HepG2 (cell line): ENCODE results near the gene SELENOW. TPM values are rescaled to one million over a fixed set of nuclear protein-coding genes. Genes with fewer than 3 reads are reported as not detected.

Experiments
- BORCS8-MEF2B ChIP-seq: sonication (generic); formaldehyde crosslinking; IDR thresholded peaks from 2 replicates; pipeline ENCODE4 v1.8.0; 2022; ENCODE audit warnings: mild to moderate bottlenecking, missing genetic modification reagents
- JUND ChIP-seq: sonication (generic); formaldehyde crosslinking; IDR thresholded peaks from 2 replicates; pipeline ENCODE4 v1.8.0; 2022; ENCODE audit warnings: mild to moderate bottlenecking, missing genetic modification reagents
- MBD4 ChIP-seq: IDR thresholded peaks from 2 replicates; pipeline ENCODE4 v1.6.1; 2012; ENCODE audit warnings: low read length, inconsistent platforms, borderline replicate concordance
- PCBP2 ChIP-seq: fragments of 200-400 bp; formaldehyde crosslinking; optimal IDR thresholded peaks from 2 replicates; pipeline ENCODE3; 2018; ENCODE audit warnings: low read length, low read depth; ENCODE audit not compliant: poor library complexity, severe bottlenecking
- POLR2AphosphoS2 ChIP-seq: IDR thresholded peaks from 2 replicates; pipeline ENCODE4 v1.6.1; 2011; ENCODE audit warnings: low read depth, low read length, improper control_type of control experiment
- SUZ12 ChIP-seq: fragments of 150-350 bp; IDR thresholded peaks from 2 replicates; pipeline ENCODE4 v1.6.1; 2014; ENCODE audit warnings: low read depth, low read length
- THYN1 ChIP-seq: sonication (generic); formaldehyde crosslinking; IDR thresholded peaks from 2 replicates; pipeline ENCODE4 v1.8.1; 2023; ENCODE audit warnings: low read depth, mild to moderate bottlenecking, moderate library complexity, missing genetic modification reagents, borderline replicate concordance
- ZBTB34 ChIP-seq: sonication (generic); formaldehyde crosslinking; IDR thresholded peaks from 2 replicates; pipeline ENCODE4 v1.8.0; 2022; ENCODE audit warnings: mild to moderate bottlenecking, missing genetic modification reagents
- ZKSCAN1 ChIP-seq: fragments of 150-350 bp; IDR thresholded peaks from 2 replicates; pipeline ENCODE4 v1.6.1; 2014; ENCODE audit warnings: low read length
- ZNF296 ChIP-seq: sonication (generic); formaldehyde crosslinking; conservative IDR thresholded peaks from 2 replicates; pipeline ENCODE4 v1.5.0; 2020; ENCODE audit warnings: mild to moderate bottlenecking, missing genetic modification reagents
- ZNF333 ChIP-seq: sonication (generic); formaldehyde crosslinking; IDR thresholded peaks from 2 replicates; pipeline ENCODE4 v1.4.0; 2020; ENCODE audit warnings: mild to moderate bottlenecking, missing genetic modification reagents, borderline replicate concordance
- ZNF468 ChIP-seq: sonication (generic); formaldehyde crosslinking; IDR thresholded peaks from 2 replicates; pipeline ENCODE4 v1.8.0; 2022; ENCODE audit warnings: mild to moderate bottlenecking, moderate library complexity, missing genetic modification reagents
- polyA plus RNA-seq, 8 experiments: library from polyadenylated mRNA; depleted of rRNA in 3 of 8; stranded (reverse) in 7 of 8; unstranded in 1 of 8; fragments of >200 nt; fragmentation: Illumina TruSeq in 4 of 8; extraction: Trizol in 4 of 8; gene quantifications; 2 replicates each; pipeline versions ENCODE4 v1.2.1 to v1.2.3, GENCODE V29; 2011 to 2016; ENCODE audit warnings: low read depth in 4 of 8, missing spikeins in 1 of 8, mixed read lengths in 1 of 8; ENCODE audit not compliant: insufficient read depth in 1 of 8
- total RNA-seq, 5 experiments: library from RNA; depleted of rRNA; stranded (reverse); fragments of >200 nt; fragmentation: Illumina TruSeq; extraction: Trizol; gene quantifications; 2 replicates each; pipeline ENCODE4 v1.2.3, GENCODE V29; 2016; ENCODE audit warnings: low read depth in 1 of 5
- TF ChIP-seq, protein P1 (sequence below): sonication (generic); formaldehyde crosslinking; IDR thresholded peaks from 2 replicates; pipeline ENCODE4 v1.4.0; 2020; ENCODE audit warnings: missing genetic modification reagents, borderline replicate concordance
- TF ChIP-seq, protein P2 (sequence below): IDR thresholded peaks from 2 replicates; pipeline ENCODE4 v1.6.1; 2012; ENCODE audit warnings: low read length, improper control_type of control experiment
- TF ChIP-seq, protein P3 (sequence below): sonication (generic); formaldehyde crosslinking; IDR thresholded peaks from 2 replicates; pipeline ENCODE4 v1.4.0; 2020; ENCODE audit warnings: low read depth, mild to moderate bottlenecking, missing genetic modification reagents
- TF ChIP-seq, protein P4 (sequence below): sonication (generic); formaldehyde crosslinking; conservative IDR thresholded peaks from 2 replicates; pipeline ENCODE4 v1.8.0; 2022; ENCODE audit warnings: missing genetic modification reagents

Gene SELENOW
- total and polyA plus RNA-seq, 2 of the 13 experiments (the other 11 are each of a cell fraction or from before 2014, with no cell fraction given), result 50.3 to 64.7 TPM

- TF ChIP-seq, protein P1, sequence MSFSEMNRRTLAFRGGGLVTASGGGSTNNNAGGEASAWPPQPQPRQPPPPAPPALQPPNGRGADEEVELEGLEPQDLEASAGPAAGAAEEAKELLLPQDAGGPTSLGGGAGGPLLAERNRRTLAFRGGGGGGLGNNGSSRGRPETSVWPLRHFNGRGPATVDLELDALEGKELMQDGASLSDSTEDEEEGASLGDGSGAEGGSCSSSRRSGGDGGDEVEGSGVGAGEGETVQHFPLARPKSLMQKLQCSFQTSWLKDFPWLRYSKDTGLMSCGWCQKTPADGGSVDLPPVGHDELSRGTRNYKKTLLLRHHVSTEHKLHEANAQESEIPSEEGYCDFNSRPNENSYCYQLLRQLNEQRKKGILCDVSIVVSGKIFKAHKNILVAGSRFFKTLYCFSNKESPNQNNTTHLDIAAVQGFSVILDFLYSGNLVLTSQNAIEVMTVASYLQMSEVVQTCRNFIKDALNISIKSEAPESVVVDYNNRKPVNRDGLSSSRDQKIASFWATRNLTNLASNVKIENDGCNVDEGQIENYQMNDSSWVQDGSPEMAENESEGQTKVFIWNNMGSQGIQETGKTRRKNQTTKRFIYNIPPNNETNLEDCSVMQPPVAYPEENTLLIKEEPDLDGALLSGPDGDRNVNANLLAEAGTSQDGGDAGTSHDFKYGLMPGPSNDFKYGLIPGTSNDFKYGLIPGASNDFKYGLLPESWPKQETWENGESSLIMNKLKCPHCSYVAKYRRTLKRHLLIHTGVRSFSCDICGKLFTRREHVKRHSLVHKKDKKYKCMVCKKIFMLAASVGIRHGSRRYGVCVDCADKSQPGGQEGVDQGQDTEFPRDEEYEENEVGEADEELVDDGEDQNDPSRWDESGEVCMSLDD (CRISPR knock-in tag), result no peak
- TF ChIP-seq THYN1 (CRISPR knock-in tag) (no peak), MBD4 (no peak), BORCS8-MEF2B (CRISPR knock-in tag) (no peak; the same call in none of the 2 replicates), PCBP2 (no peak), ZNF296 (CRISPR knock-in tag) (no peak), JUND (CRISPR knock-in tag) (no peak), ZNF333 (peak; percentile 12; the same call in 1 of the 2 replicates), ZNF468 (CRISPR knock-in tag) (no peak), ZBTB34 (no peak), ZKSCAN1 (no peak), SUZ12 (no peak), POLR2AphosphoS2 (no peak)
- TF ChIP-seq, protein P2, sequence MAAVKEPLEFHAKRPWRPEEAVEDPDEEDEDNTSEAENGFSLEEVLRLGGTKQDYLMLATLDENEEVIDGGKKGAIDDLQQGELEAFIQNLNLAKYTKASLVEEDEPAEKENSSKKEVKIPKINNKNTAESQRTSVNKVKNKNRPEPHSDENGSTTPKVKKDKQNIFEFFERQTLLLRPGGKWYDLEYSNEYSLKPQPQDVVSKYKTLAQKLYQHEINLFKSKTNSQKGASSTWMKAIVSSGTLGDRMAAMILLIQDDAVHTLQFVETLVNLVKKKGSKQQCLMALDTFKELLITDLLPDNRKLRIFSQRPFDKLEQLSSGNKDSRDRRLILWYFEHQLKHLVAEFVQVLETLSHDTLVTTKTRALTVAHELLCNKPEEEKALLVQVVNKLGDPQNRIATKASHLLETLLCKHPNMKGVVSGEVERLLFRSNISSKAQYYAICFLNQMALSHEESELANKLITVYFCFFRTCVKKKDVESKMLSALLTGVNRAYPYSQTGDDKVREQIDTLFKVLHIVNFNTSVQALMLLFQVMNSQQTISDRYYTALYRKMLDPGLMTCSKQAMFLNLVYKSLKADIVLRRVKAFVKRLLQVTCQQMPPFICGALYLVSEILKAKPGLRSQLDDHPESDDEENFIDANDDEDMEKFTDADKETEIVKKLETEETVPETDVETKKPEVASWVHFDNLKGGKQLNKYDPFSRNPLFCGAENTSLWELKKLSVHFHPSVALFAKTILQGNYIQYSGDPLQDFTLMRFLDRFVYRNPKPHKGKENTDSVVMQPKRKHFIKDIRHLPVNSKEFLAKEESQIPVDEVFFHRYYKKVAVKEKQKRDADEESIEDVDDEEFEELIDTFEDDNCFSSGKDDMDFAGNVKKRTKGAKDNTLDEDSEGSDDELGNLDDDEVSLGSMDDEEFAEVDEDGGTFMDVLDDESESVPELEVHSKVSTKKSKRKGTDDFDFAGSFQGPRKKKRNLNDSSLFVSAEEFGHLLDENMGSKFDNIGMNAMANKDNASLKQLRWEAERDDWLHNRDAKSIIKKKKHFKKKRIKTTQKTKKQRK, result no peak
- TF ChIP-seq, protein P3, sequence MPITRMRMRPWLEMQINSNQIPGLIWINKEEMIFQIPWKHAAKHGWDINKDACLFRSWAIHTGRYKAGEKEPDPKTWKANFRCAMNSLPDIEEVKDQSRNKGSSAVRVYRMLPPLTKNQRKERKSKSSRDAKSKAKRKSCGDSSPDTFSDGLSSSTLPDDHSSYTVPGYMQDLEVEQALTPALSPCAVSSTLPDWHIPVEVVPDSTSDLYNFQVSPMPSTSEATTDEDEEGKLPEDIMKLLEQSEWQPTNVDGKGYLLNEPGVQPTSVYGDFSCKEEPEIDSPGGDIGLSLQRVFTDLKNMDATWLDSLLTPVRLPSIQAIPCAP (CRISPR knock-in tag), result no peak
- TF ChIP-seq, protein P4, sequence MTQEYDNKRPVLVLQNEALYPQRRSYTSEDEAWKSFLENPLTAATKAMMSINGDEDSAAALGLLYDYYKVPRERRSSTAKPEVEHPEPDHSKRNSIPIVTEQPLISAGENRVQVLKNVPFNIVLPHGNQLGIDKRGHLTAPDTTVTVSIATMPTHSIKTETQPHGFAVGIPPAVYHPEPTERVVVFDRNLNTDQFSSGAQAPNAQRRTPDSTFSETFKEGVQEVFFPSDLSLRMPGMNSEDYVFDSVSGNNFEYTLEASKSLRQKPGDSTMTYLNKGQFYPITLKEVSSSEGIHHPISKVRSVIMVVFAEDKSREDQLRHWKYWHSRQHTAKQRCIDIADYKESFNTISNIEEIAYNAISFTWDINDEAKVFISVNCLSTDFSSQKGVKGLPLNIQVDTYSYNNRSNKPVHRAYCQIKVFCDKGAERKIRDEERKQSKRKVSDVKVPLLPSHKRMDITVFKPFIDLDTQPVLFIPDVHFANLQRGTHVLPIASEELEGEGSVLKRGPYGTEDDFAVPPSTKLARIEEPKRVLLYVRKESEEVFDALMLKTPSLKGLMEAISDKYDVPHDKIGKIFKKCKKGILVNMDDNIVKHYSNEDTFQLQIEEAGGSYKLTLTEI (CRISPR knock-in tag), result no peak
Measured at GRCh38 chr19:47778049-47778953, at the start of gene SELENOW (continued).
